GM12865 (cell line): ENCODE data around the gene KRTAP10-4.

ENCODE experiments used
- DNase-seq: peaks from one replicate; pipeline ENCODE4 v3.0.0; 2010; ENCODE audit warnings: low read depth
- H3K4me3 ChIP-seq: 2 replicates; pipeline ENCODE4 v1.5.1; 2011; ENCODE audit warnings: mild to moderate bottlenecking, low read depth, low read length, control low read depth
- TF ChIP-seq, protein P1 (sequence below): IDR thresholded peaks from 2 replicates; pipeline ENCODE4 v1.5.1; 2011; ENCODE audit warnings: low read length, control low read depth, low read depth, inconsistent platforms; ENCODE audit not compliant: insufficient read depth; ENCODE audit errors: missing control alignments

The KRTAP10-4 gene

DNA sequence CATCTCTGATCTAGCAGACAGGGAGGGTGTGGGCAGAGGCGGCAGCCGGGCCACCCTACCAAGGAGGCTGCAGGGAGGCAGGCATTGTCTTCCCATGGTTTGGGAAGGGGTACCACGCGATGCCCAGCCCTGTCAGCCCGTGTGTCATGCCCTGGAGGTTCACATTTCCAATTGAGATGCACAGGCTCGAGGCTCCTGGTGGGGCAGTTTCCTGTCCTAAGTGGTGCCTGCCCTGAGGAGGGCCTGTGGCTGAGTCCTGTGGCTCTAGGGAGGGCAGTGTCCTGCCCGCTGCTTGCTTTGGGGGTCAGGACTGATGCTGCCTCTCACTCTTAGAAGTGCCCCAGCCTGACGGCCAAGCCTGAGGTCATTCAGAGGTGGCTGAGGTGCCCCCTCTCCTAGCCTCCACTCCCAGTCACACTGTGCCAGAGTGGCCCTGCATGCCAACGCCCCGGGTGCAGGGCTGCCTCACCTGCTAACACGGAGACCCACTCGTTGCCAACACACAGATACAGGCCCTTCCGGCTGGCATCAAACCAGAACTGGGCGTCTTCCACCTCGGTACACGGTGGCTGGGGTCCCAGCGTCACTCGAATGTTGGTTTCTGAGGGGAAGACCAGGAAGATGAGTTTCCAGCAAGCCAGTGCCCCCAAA lies 45.4 kb upstream of the KRTAP10-4 start:
- no peak overlapping the region for H3K4me3 ChIP-seq
- DNase-seq, result no peak
- TF ChIP-seq, protein P1, sequence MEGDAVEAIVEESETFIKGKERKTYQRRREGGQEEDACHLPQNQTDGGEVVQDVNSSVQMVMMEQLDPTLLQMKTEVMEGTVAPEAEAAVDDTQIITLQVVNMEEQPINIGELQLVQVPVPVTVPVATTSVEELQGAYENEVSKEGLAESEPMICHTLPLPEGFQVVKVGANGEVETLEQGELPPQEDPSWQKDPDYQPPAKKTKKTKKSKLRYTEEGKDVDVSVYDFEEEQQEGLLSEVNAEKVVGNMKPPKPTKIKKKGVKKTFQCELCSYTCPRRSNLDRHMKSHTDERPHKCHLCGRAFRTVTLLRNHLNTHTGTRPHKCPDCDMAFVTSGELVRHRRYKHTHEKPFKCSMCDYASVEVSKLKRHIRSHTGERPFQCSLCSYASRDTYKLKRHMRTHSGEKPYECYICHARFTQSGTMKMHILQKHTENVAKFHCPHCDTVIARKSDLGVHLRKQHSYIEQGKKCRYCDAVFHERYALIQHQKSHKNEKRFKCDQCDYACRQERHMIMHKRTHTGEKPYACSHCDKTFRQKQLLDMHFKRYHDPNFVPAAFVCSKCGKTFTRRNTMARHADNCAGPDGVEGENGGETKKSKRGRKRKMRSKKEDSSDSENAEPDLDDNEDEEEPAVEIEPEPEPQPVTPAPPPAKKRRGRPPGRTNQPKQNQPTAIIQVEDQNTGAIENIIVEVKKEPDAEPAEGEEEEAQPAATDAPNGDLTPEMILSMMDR, result no peak

DNA sequence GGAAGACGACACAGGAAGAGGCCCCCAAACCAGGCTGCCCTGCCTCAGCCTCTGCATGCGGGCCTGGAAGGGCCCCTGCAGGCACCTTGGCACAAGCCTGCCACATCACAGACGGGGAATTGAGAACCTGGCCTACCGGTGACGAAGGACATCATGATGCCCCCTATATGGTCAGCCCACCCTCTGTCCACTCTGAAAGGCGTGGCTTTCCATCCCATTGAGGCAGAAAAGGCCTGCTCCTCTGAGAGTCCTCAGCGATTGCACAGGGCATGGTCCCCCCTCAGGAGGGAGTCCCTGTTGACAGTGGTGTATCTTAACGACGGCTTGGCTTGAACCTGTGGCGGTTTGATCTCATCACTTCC lies 44.9 kb upstream of the KRTAP10-4 start:
- DNase-seq, result no peak
- TF ChIP-seq, protein P1, result no peak
- no peak overlapping the region for H3K4me3 ChIP-seq

- TF ChIP-seq, protein P1, result no peak
- no peak for DNase-seq
- no peak overlapping the region for H3K4me3 ChIP-seq
These were observed 44.5 kb upstream of the KRTAP10-4 start for GRCh38 chr21:44529011-44529421.

GRCh38 chr21:44529503-44530125 lies 43.9 kb upstream of the KRTAP10-4 start:
- H3K4me3 ChIP-seq, result no peak overlapping the region
- TF ChIP-seq, protein P1, result no peak
- no peak for DNase-seq

DNA sequence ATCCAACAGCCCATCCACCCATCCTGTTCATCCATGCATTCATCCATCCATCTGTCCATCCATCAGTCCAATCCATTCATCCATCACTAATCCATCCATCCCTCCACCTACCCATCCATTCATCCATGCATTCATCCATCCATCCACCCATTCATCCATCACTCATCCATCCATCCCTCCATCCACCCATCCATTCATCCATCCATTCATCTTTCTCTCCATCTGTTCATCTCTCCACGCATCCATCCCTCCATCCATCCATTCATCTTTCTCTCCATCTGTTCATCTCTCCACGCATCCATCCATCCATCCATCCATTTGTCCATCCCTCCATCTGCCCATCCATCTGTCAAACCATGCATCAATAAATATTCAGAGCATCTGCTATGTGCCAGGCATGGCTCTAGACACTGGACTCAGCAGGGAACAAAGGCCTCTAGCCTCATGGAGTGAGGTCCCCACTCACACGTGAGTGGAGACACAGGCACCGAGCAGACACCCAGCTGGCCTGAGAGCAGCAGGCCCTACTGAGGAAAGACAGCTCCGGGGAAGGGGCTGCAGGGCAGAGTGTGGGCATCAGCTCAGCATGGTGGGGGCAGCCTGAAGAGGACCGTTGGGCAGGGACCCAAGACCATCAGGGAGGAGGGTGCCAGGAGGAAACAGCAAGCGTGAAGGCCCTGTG lies 43.2 kb upstream of the KRTAP10-4 start:
- TF ChIP-seq, protein P1, result no peak
- DNase-seq, result no peak
- no peak overlapping the region for H3K4me3 ChIP-seq

DNA sequence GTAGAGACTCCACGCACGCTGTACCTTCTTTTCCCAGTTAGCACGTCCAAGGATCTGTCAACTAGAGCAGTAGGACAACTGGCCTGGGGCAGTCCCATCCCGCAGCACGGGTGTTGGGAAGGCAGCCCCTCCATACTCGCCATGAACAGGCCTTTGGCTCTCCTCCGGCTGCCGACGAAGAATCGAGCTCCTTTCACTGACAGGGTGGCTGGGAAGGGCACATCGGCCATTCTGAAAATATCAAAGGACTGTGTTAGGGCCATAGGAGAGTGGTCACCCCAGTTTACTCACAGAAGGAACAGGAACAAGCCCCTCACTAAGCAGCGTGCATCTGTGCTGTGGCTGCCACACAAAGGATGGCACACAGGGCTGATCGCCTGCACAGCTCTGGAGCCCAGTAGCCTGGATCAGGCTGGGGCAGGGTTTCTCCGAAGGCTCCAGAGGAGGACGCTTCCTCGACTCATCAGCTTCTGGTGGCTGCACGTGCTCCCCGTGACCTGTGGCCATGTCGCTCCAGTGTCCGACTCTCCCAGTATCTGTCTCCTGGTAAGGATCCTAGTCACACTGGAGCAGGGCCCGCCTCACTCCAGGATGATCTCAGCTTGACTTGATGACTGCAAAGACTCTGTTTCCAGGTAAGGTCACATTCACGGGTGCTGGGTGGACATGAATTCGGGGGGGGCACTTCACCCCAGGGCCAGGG lies 42.5 kb upstream of the KRTAP10-4 start:
- DNase-seq, result no peak
- TF ChIP-seq, protein P1, result no peak
- no peak overlapping the region for H3K4me3 ChIP-seq
